Endodermal cell (in vitro differentiated cells): ENCODE results near the gene DEPP1. TPM values are rescaled to one million over a fixed set of nuclear protein-coding genes. Genes with fewer than 3 reads are reported as not detected.

Experiments used
- DNase-seq: peaks from one replicate; pipeline ENCODE4 v3.0.0-alpha.2; 2017
- H3K27ac ChIP-seq: 2 replicates; pipeline ENCODE4 v1.5.1; 2013; ENCODE audit warnings: mild to moderate bottlenecking, low read depth, low read length, moderate library complexity
- H3K27me3 ChIP-seq: 2 replicates; pipeline ENCODE4 v1.6.1; 2013; ENCODE audit warnings: mild to moderate bottlenecking, low read length, moderate library complexity; ENCODE audit not compliant: insufficient read depth, control insufficient read depth, poor library complexity, severe bottlenecking
- H3K36me3 ChIP-seq: 2 replicates; pipeline ENCODE4 v1.7.0; 2013; ENCODE audit warnings: mild to moderate bottlenecking, low read length, moderate library complexity; ENCODE audit not compliant: control insufficient read depth, insufficient read depth
- H3K4me1 ChIP-seq: one replicate; pipeline ENCODE4 v1.7.0; 2013; ENCODE audit warnings: low read length; ENCODE audit not compliant: control insufficient read depth, insufficient read depth
- H3K4me3 ChIP-seq: 2 replicates; pipeline ENCODE4 v1.5.1; 2013; ENCODE audit warnings: mild to moderate bottlenecking, low read length, moderate library complexity
- H3K9ac ChIP-seq: 2 replicates; pipeline ENCODE4 v1.6.1; 2013; ENCODE audit warnings: mild to moderate bottlenecking, low read length, moderate library complexity; ENCODE audit not compliant: poor library complexity, severe bottlenecking; ENCODE audit errors: extremely low read depth
- H3K9me3 ChIP-seq: 2 replicates; pipeline ENCODE4 v1.6.1; 2013; ENCODE audit warnings: mild to moderate bottlenecking, low read length, moderate library complexity; ENCODE audit not compliant: control insufficient read depth
- H3K27ac Mint-ChIP-seq: 2 replicates; pipeline ENCODE4 v1.8.0; 2020; ENCODE audit warnings: mixed read lengths
- H3K27me3 Mint-ChIP-seq: 2 replicates; pipeline ENCODE4 v1.8.0; 2021; ENCODE audit warnings: mild to moderate bottlenecking, mixed read lengths; ENCODE audit not compliant: insufficient read depth
- H3K36me3 Mint-ChIP-seq: 2 replicates; pipeline ENCODE4 v1.8.0; 2020; ENCODE audit warnings: low read depth, mixed read lengths
- H3K4me1 Mint-ChIP-seq: 2 replicates; pipeline ENCODE4 v1.8.0; 2020; ENCODE audit warnings: mixed read lengths
- H3K4me3 Mint-ChIP-seq: 2 replicates; pipeline ENCODE4 v1.8.0; 2020; ENCODE audit warnings: mild to moderate bottlenecking, moderate library complexity, mixed read lengths
- H3K9me3 Mint-ChIP-seq: 2 replicates; pipeline ENCODE4 v1.8.0; 2020; ENCODE audit warnings: mild to moderate bottlenecking, mixed read lengths
- WGBS, 2 experiments: methylation state at CpG; one replicate each; pipeline versions ENCODE4 v1.1.5 to v1.1.7; 2013; ENCODE audit warnings: missing lambda C conversion rate in 2 of 2, mixed read lengths in 1 of 2; ENCODE audit not compliant: insufficient coverage in 1 of 2, insufficient read length in 1 of 2; 5-methylcytosine and 5-hydroxymethylcytosine counted together
- total RNA-seq, 2 donors: library from RNA; stranded (reverse); fragmentation: NEBNext Ultra II Directional in 1 of 2; extraction: Animal tissue kit (Norgen Biotek cat#: 25700) in 1 of 2; gene quantifications; 2 replicates in 1 of 2; 3 replicates in 1 of 2; pipeline ENCODE4 v1.2.1, GENCODE V29; 2021
- TF ChIP-seq, protein P1 (sequence below): fragments of 200-600 bp; sonication (generic); conservative IDR thresholded peaks from 2 replicates; pipeline ENCODE4 v1.5.0; 2021; ENCODE audit warnings: antibody characterized with exemption, mild to moderate bottlenecking

DEPP1 gene
- total RNA-seq, 2 donors from 2014 or later, result 1.3 to 2.6 TPM

DNA sequence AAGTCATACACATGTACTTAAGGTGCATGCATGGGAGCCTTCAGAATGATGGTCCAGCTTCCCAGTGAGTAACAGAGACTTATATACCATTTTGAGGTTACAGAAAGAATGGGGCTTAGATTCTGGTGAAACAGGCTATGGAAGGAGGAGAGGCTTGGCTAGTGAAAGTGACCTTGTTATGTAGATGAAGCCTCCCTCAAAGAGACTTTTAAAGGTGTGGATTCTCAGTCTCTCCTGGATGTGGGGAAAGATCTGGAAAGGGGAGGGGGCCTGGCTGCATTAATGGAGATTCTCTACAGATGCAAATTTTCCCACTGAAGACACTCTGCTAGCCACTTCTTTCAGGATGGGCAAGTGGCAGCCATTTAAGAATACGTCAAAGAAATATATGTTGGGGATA, 13.5 kb downstream of the DEPP1 start:
- Mint-ChIP-seq H3K36me3 (no peaks in the 10 kb centered on the region), H3K27ac (no peak overlapping the region), H3K27me3 (peaks cover 18% of the 10 kb centered on the region), H3K4me1 (peaks cover 35% of the 10 kb centered on the region), H3K9me3 (no peaks in the 10 kb centered on the region), H3K4me3 (no peak overlapping the region)
- Histone ChIP-seq H3K4me1 (peaks cover 13% of the 10 kb centered on the region), H3K27ac (peak overlapping the region; percentile 99), H3K4me3 (no peak overlapping the region), H3K9ac (no peak overlapping the region), H3K9me3 (no peaks in the 10 kb centered on the region), H3K36me3 (no peaks in the 10 kb centered on the region), H3K27me3 (peaks cover 9% of the 10 kb centered on the region)
- TF ChIP-seq, protein P1, sequence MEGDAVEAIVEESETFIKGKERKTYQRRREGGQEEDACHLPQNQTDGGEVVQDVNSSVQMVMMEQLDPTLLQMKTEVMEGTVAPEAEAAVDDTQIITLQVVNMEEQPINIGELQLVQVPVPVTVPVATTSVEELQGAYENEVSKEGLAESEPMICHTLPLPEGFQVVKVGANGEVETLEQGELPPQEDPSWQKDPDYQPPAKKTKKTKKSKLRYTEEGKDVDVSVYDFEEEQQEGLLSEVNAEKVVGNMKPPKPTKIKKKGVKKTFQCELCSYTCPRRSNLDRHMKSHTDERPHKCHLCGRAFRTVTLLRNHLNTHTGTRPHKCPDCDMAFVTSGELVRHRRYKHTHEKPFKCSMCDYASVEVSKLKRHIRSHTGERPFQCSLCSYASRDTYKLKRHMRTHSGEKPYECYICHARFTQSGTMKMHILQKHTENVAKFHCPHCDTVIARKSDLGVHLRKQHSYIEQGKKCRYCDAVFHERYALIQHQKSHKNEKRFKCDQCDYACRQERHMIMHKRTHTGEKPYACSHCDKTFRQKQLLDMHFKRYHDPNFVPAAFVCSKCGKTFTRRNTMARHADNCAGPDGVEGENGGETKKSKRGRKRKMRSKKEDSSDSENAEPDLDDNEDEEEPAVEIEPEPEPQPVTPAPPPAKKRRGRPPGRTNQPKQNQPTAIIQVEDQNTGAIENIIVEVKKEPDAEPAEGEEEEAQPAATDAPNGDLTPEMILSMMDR, result no peak
- 83 to 100% methylated on average over 1 of the region's 1 CpG for WGBS, 2 experiments
- peak; percentile 16 for DNase-seq

DNA sequence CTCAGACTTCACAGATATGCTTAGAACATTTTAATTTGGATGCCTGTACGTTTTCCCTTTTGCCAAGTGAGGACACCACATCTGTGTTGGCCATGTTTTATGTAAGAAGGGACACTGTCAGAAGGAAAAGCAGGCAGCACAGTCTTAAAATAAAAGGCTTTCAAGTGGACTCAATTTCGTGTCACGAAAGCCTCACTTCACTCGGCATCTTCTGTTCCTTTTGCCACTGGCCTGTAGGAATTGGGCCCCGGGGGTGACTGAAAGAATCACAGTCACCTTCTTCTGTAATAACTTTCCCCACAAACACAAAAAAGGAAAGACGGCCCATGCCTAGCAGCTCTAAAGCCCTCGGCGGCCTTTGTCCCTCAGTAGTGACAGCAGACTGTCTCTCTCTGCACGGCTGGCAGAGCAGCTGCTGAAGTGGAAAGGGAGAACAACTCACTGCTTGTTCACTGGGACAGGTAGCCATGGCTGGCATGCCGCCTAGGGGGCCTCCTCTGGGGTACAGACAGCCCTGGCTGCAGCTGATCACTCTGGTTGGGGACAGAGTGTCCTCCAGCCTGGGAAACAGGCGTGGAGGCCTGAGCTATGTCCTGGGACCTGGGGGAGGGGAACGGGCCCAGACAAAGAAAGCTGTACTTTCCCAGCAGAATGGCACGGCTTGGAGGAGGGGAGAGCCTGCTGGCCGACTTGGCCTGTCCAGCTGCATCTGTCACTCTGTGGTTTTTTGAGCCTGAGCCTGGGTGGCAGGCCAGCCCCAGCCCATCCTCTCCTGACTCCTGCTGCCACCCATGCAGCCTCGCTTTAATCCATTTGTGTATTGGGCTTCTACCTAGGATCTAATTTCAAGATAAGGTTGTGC, 14.6 kb downstream of the DEPP1 start:
- H3K27me3 Mint-ChIP-seq, result peaks cover 18% of the 10 kb centered on the region
- H3K36me3 ChIP-seq, result no peaks in the 10 kb centered on the region
- H3K27me3 ChIP-seq, result peaks cover 9% of the 10 kb centered on the region
- H3K4me1 Mint-ChIP-seq, result peaks cover 36% of the 10 kb centered on the region
- TF ChIP-seq, protein P1, result peak; percentile 43
- H3K4me3 Mint-ChIP-seq, result no peak overlapping the region
- H3K27ac ChIP-seq, result peak overlapping the region; percentile 99
- no peak overlapping the region for H3K27ac Mint-ChIP-seq
- peaks cover 14% of the 10 kb centered on the region for H3K4me1 ChIP-seq
- no peak overlapping the region for H3K4me3 ChIP-seq
- no peaks in the 10 kb centered on the region for H3K9me3 ChIP-seq
- no peaks in the 10 kb centered on the region for H3K36me3 Mint-ChIP-seq
- WGBS, 2 experiments, result 70 to 71% methylated on average over 5 to 15 of the region's 15 CpGs
- DNase-seq, result no peak
- H3K9ac ChIP-seq, result peak overlapping the region; percentile 39
- no peaks in the 10 kb centered on the region for H3K9me3 Mint-ChIP-seq

GRCh38 chr10:44962870-44963738, 15.5 kb downstream of the DEPP1 start:
- DNase-seq, result peak; percentile 76
- no peak overlapping the region for H3K9ac ChIP-seq
- WGBS, 2 experiments, result 66 to 82% methylated on average over 11 to 19 of the region's 19 CpGs

More at GRCh38 chr10:44962870-44963738, 15.5 kb downstream of the DEPP1 start:
- Histone ChIP-seq H3K9me3 (no peaks in the 10 kb centered on the region), H3K36me3 (no peaks in the 10 kb centered on the region), H3K4me1 (peaks cover 14% of the 10 kb centered on the region), H3K27me3 (peaks cover 9% of the 10 kb centered on the region), H3K4me3 (no peak overlapping the region), H3K27ac (peak overlapping the region; percentile 99)
- Mint-ChIP-seq H3K27ac (peak overlapping the region; percentile 35), H3K4me3 (no peak overlapping the region), H3K9me3 (no peaks in the 10 kb centered on the region), H3K27me3 (peaks cover 18% of the 10 kb centered on the region), H3K36me3 (no peaks in the 10 kb centered on the region), H3K4me1 (peaks cover 43% of the 10 kb centered on the region)
- TF ChIP-seq, protein P1, result peak; percentile 64
